ENCODE measurements around the gene LHFPL4.

DNA sequence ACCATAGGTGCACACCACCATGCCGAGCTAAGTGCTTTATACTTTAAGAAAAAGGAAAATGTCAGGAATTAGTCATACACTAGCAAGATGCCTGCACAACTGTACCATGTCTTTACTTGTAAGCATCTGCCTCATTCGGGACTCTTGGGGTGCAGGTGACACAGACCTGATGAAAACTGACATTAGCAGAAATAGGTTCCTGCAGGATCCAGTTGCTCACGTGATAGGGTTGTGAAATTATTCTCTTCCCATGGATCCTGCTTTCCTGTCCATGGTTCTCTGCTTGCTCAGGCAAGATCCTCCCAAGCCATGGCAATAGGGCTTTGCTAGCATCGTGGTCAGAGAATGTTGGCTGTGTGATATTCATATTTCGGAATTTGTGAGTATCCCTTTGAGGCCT is 10.2 kb upstream of the LHFPL4 start:
- no peak for TF ChIP-seq FOXM1 (IDR thresholded peaks at IDR 0.05; ENCODE audit: borderline replicate concordance, low read depth)
- TF ChIP-seq, protein P1, sequence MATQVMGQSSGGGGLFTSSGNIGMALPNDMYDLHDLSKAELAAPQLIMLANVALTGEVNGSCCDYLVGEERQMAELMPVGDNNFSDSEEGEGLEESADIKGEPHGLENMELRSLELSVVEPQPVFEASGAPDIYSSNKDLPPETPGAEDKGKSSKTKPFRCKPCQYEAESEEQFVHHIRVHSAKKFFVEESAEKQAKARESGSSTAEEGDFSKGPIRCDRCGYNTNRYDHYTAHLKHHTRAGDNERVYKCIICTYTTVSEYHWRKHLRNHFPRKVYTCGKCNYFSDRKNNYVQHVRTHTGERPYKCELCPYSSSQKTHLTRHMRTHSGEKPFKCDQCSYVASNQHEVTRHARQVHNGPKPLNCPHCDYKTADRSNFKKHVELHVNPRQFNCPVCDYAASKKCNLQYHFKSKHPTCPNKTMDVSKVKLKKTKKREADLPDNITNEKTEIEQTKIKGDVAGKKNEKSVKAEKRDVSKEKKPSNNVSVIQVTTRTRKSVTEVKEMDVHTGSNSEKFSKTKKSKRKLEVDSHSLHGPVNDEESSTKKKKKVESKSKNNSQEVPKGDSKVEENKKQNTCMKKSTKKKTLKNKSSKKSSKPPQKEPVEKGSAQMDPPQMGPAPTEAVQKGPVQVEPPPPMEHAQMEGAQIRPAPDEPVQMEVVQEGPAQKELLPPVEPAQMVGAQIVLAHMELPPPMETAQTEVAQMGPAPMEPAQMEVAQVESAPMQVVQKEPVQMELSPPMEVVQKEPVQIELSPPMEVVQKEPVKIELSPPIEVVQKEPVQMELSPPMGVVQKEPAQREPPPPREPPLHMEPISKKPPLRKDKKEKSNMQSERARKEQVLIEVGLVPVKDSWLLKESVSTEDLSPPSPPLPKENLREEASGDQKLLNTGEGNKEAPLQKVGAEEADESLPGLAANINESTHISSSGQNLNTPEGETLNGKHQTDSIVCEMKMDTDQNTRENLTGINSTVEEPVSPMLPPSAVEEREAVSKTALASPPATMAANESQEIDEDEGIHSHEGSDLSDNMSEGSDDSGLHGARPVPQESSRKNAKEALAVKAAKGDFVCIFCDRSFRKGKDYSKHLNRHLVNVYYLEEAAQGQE (IDR thresholded peaks at IDR 0.05; ENCODE audit: low read depth): no peak

All from Ishikawa (cell line).